Measurements from ENCODE around the gene DIP2B.

GRCh38 chr12:50665170-50665569, 160.4 kb downstream of the DIP2B start:
- TF ChIP-seq, protein P1, sequence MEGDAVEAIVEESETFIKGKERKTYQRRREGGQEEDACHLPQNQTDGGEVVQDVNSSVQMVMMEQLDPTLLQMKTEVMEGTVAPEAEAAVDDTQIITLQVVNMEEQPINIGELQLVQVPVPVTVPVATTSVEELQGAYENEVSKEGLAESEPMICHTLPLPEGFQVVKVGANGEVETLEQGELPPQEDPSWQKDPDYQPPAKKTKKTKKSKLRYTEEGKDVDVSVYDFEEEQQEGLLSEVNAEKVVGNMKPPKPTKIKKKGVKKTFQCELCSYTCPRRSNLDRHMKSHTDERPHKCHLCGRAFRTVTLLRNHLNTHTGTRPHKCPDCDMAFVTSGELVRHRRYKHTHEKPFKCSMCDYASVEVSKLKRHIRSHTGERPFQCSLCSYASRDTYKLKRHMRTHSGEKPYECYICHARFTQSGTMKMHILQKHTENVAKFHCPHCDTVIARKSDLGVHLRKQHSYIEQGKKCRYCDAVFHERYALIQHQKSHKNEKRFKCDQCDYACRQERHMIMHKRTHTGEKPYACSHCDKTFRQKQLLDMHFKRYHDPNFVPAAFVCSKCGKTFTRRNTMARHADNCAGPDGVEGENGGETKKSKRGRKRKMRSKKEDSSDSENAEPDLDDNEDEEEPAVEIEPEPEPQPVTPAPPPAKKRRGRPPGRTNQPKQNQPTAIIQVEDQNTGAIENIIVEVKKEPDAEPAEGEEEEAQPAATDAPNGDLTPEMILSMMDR (IDR thresholded peaks at IDR 0.05): no peak
- TF ChIP-seq POLR2A (IDR thresholded peaks at IDR 0.05) (no peak), EP300 (IDR thresholded peaks at IDR 0.05) (no peak), POLR2AphosphoS5 (IDR thresholded peaks at IDR 0.05) (no peak)
